ENCODE measurements around the gene COL9A3. TPM values are rescaled to one million over a fixed set of nuclear protein-coding genes. Genes with fewer than 3 reads are reported as not detected.

Gene COL9A3
- total and polyA plus RNA-seq, 4 experiments from 2014 or later: 0.41 TPM; not detected in 3

- DNase-seq: no peak
- intact Hi-C loops (cut with micrococcal nuclease): no loop called here
- H3K4me1 ChIP-seq (ENCODE audit: insufficient read depth, low read length): peaks cover 3% of the 10 kb centered on the region
- Mint-ChIP-seq H3K9me3 (no peaks in the 10 kb centered on the region), H3K27ac (peak overlapping the region in 3 of 7 donors; percentile 13 to 55 (median 22)), H3K4me1 (peaks cover 0 to 10% (median 7%) of the 10 kb centered on the region in 4 donors), H3K36me3 (peaks cover 15 to 46% of the 10 kb centered on the region in 2 donors), H3K4me3 (no peak overlapping the region), H3K27me3 (no peaks in the 10 kb centered on the region)
- no peaks in the 10 kb centered on the region for H3K9me3 ChIP-seq (ENCODE audit: control insufficient read depth in 1 of 2, low read length in 2 of 2)
- H3K36me3 ChIP-seq (ENCODE audit: insufficient read depth, low read length): peaks cover 37% of the 10 kb centered on the region
- CTCF ChIA-PET (ENCODE audit: partially characterized antibody): interaction anchor here (1.3 to 1.7 kb wide), 2 partner anchors 14 to 87 kb away, joined by 3 to 4 read pairs; no protein-coding TSS in a partner anchor
- H3K27ac ChIP-seq (ENCODE audit: low read depth, low read length): no peak overlapping the region
- no peaks in the 10 kb centered on the region for H3K27me3 ChIP-seq (ENCODE audit: insufficient read depth, low read length)
- no peak overlapping the region for H3K4me3 ChIP-seq (ENCODE audit: low read length in 2 of 2)
- POLR2A ChIA-PET (ENCODE audit: partially characterized antibody): interaction anchor here (0.9 kb wide), 1 partner anchor 50 kb away, joined by 3 read pairs; no protein-coding TSS in a partner anchor
Observed at GRCh38 chr20:62885046-62885895, 68.4 kb downstream of the COL9A3 start.

- Histone ChIP-seq H3K36me3 (ENCODE audit: insufficient read depth, low read length) (peaks cover 45% of the 10 kb centered on the region), H3K4me1 (ENCODE audit: insufficient read depth, low read length) (peaks cover 11% of the 10 kb centered on the region), H3K4me3 (ENCODE audit: low read length in 2 of 2) (no peak overlapping the region), H3K27me3 (ENCODE audit: insufficient read depth, low read length) (no peaks in the 10 kb centered on the region), H3K27ac (ENCODE audit: low read depth, low read length) (no peak overlapping the region), H3K9me3 (ENCODE audit: control insufficient read depth in 1 of 2, low read length in 2 of 2) (no peaks in the 10 kb centered on the region)
- H3K27ac Mint-ChIP-seq: peak overlapping the region in 5 of 7 donors; percentile 9 to 90 (median 35)
- H3K9me3 Mint-ChIP-seq: no peaks in the 10 kb centered on the region
- H3K4me1 Mint-ChIP-seq: peaks cover 2 to 18% (median 13%) of the 10 kb centered on the region in 4 donors
- H3K36me3 Mint-ChIP-seq: peaks cover 21 to 54% of the 10 kb centered on the region in 2 donors
- no peak for DNase-seq
- CTCF ChIA-PET (ENCODE audit: partially characterized antibody): interaction anchor here (1.7 kb wide), 1 partner anchor 13 kb away, joined by 4 read pairs; no protein-coding TSS in a partner anchor
- no peaks in the 10 kb centered on the region for H3K27me3 Mint-ChIP-seq
- POLR2A ChIA-PET (ENCODE audit: partially characterized antibody): no interaction called here
- intact Hi-C loops (cut with micrococcal nuclease): no loop called here
- no peak overlapping the region for H3K4me3 Mint-ChIP-seq
Observed at GRCh38 chr20:62885896-62886708, 69.3 kb downstream of the COL9A3 start.

GRCh38 chr20:62886709-62887058 is 69.8 kb downstream of the COL9A3 start:
- Histone ChIP-seq H3K4me3 (ENCODE audit: low read length in 2 of 2) (no peak overlapping the region), H3K4me1 (ENCODE audit: insufficient read depth, low read length) (peaks cover 17% of the 10 kb centered on the region), H3K36me3 (ENCODE audit: insufficient read depth, low read length) (peaks cover 51% of the 10 kb centered on the region), H3K9me3 (ENCODE audit: control insufficient read depth in 1 of 2, low read length in 2 of 2) (no peaks in the 10 kb centered on the region), H3K27ac (ENCODE audit: low read depth, low read length) (no peak overlapping the region), H3K27me3 (ENCODE audit: insufficient read depth, low read length) (no peaks in the 10 kb centered on the region)
- ChIA-PET POLR2A (ENCODE audit: partially characterized antibody) (interaction anchor here (0.5 kb wide), 1 partner anchor 176 kb away, joined by 3 read pairs; no protein-coding TSS in a partner anchor), CTCF (ENCODE audit: partially characterized antibody) (interaction anchor here (1.7 kb wide), 1 partner anchor 13 kb away, joined by 4 read pairs; no protein-coding TSS in a partner anchor)
- Mint-ChIP-seq H3K9me3 (no peaks in the 10 kb centered on the region), H3K4me1 (peaks cover 6 to 24% (median 14%) of the 10 kb centered on the region in 4 donors), H3K27me3 (no peaks in the 10 kb centered on the region), H3K27ac (peak overlapping the region in 4 of 7 donors; percentile 9 to 90 (median 26)), H3K4me3 (no peak overlapping the region), H3K36me3 (peaks cover 22 to 56% of the 10 kb centered on the region in 2 donors)
- no peak for DNase-seq
- intact Hi-C loops (cut with micrococcal nuclease): no loop called here

- Histone ChIP-seq H3K4me1 (ENCODE audit: insufficient read depth, low read length) (peaks cover 23% of the 10 kb centered on the region), H3K27ac (ENCODE audit: low read depth, low read length) (no peak overlapping the region), H3K9me3 (ENCODE audit: control insufficient read depth in 1 of 2, low read length in 2 of 2) (no peaks in the 10 kb centered on the region), H3K27me3 (ENCODE audit: insufficient read depth, low read length) (no peaks in the 10 kb centered on the region), H3K36me3 (ENCODE audit: insufficient read depth, low read length) (peaks cover 57% of the 10 kb centered on the region), H3K4me3 (ENCODE audit: low read length in 2 of 2) (no peak overlapping the region)
- H3K4me3 Mint-ChIP-seq: no peak overlapping the region
- H3K9me3 Mint-ChIP-seq: no peaks in the 10 kb centered on the region
- ChIA-PET POLR2A (ENCODE audit: partially characterized antibody) (interaction anchor here (0.5 kb wide), 1 partner anchor 176 kb away, joined by 3 read pairs; no protein-coding TSS in a partner anchor), CTCF (ENCODE audit: partially characterized antibody) (interaction anchor here (0.6 kb wide), 1 partner anchor 57 kb away, joined by 3 read pairs; no protein-coding TSS in a partner anchor)
- intact Hi-C loops (cut with micrococcal nuclease): no loop called here
- peaks cover 6 to 28% (median 14%) of the 10 kb centered on the region in 4 donors for H3K4me1 Mint-ChIP-seq
- no peaks in the 10 kb centered on the region for H3K27me3 Mint-ChIP-seq
- DNase-seq: peak in 2 of 5 donors; percentile 26 to 29
- peaks cover 28 to 58% of the 10 kb centered on the region in 2 donors for H3K36me3 Mint-ChIP-seq
- H3K27ac Mint-ChIP-seq: peak overlapping the region in 3 of 7 donors; percentile 9 to 15 (median 14)
Observed at GRCh38 chr20:62887152-62887859, 70.5 kb downstream of the COL9A3 start.

- H3K27me3 ChIP-seq (ENCODE audit: insufficient read depth, low read length): no peaks in the 10 kb centered on the region
- Mint-ChIP-seq H3K27ac (peak overlapping the region in 2 of 7 donors; percentile 9 to 15), H3K4me1 (peaks cover 6 to 33% (median 14%) of the 10 kb centered on the region in 4 donors), H3K27me3 (no peaks in the 10 kb centered on the region), H3K9me3 (no peaks in the 10 kb centered on the region), H3K4me3 (no peak overlapping the region), H3K36me3 (peaks cover 33 to 63% of the 10 kb centered on the region in 2 donors)
- DNase-seq: no peak
- H3K4me3 ChIP-seq (ENCODE audit: low read length in 2 of 2): no peak overlapping the region
- peaks cover 62% of the 10 kb centered on the region for H3K36me3 ChIP-seq (ENCODE audit: insufficient read depth, low read length)
- no peaks in the 10 kb centered on the region for H3K9me3 ChIP-seq (ENCODE audit: control insufficient read depth in 1 of 2, low read length in 2 of 2)
- H3K4me1 ChIP-seq (ENCODE audit: insufficient read depth, low read length): peaks cover 27% of the 10 kb centered on the region
- ChIA-PET POLR2A (ENCODE audit: partially characterized antibody) (no interaction called here), CTCF (ENCODE audit: partially characterized antibody) (interaction anchor here (4.5 kb wide), 1 partner anchor 14 kb away, joined by 33 read pairs; no protein-coding TSS in a partner anchor)
- intact Hi-C loops (cut with micrococcal nuclease): no loop called here
- H3K27ac ChIP-seq (ENCODE audit: low read depth, low read length): no peak overlapping the region
Observed at GRCh38 chr20:62887860-62888239, 71.0 kb downstream of the COL9A3 start.

GRCh38 chr20:62888406-62888805 is 71.6 kb downstream of the COL9A3 start:
- H3K27ac Mint-ChIP-seq: peak overlapping the region in 1 of 7 donors; percentile 68
- H3K4me1 Mint-ChIP-seq: peaks cover 6 to 34% (median 14%) of the 10 kb centered on the region in 4 donors
- Histone ChIP-seq H3K27me3 (ENCODE audit: insufficient read depth, low read length) (no peaks in the 10 kb centered on the region), H3K4me1 (ENCODE audit: insufficient read depth, low read length) (peaks cover 27% of the 10 kb centered on the region), H3K27ac (ENCODE audit: low read depth, low read length) (no peak overlapping the region), H3K9me3 (ENCODE audit: control insufficient read depth in 1 of 2, low read length in 2 of 2) (no peaks in the 10 kb centered on the region), H3K4me3 (ENCODE audit: low read length in 2 of 2) (no peak overlapping the region), H3K36me3 (ENCODE audit: insufficient read depth, low read length) (peaks cover 68% of the 10 kb centered on the region)
- H3K4me3 Mint-ChIP-seq: no peak overlapping the region
- ChIA-PET CTCF (ENCODE audit: partially characterized antibody) (interaction anchor here (4.5 kb wide), 1 partner anchor 13 kb away, joined by 33 read pairs; no protein-coding TSS in a partner anchor), POLR2A (ENCODE audit: partially characterized antibody) (no interaction called here)
- no peaks in the 10 kb centered on the region for H3K27me3 Mint-ChIP-seq
- peaks cover 38 to 68% of the 10 kb centered on the region in 2 donors for H3K36me3 Mint-ChIP-seq
- intact Hi-C loops (cut with micrococcal nuclease): no loop called here
- H3K9me3 Mint-ChIP-seq: no peaks in the 10 kb centered on the region
- no peak for DNase-seq
